GM12878 (cell line): Measurements from ENCODE around the gene FMN2. TPM values are rescaled to one million over a fixed set of nuclear protein-coding genes. Genes with fewer than 3 reads are reported as not detected.

Experiments
- ATAC-seq: fragments of 200-7000 bp; cut with Tn5 transposase; 3 replicates; pipeline ENCODE4 v1.9.1; 2020; ENCODE audit warnings: mild to moderate bottlenecking, moderate library complexity
- BruUV-seq: library from RNA; stranded (reverse); fragments of 400-500 nt; replicated peaks from 2 replicates; lab custom pipeline; 2021; lab: Mats Ljungman, UMichigan
- CTCF ChIA-PET: fragments of 300-600 bp; sonication (Branson Sonifier 250); formaldehyde crosslinking; extraction: SDS; loops from one replicate; lab custom pipeline; 2021; ENCODE audit warnings: inconsistent platforms; lab: Yijun Ruan, JAX
- POLR2A ChIA-PET: fragments of 350-600 bp; formaldehyde crosslinking; extraction: SDS; loops from one replicate; lab custom pipeline; 2021; ENCODE audit warnings: inconsistent platforms; lab: Charles Lee
- RAD21 ChIA-PET: fragments of 300-600 bp; sonication (Branson Sonifier 250); formaldehyde crosslinking; loops from one replicate; lab custom pipeline; 2023; ENCODE audit warnings: antibody characterized with exemption; ENCODE audit not compliant: unreplicated experiment; lab: Charles Lee
- SMC1A ChIA-PET: fragments of 300-600 bp; sonication (Branson Sonifier 250); formaldehyde crosslinking; loops from one replicate; lab custom pipeline; 2023; ENCODE audit not compliant: unreplicated experiment, uncharacterized antibody; lab: Charles Lee
- DNase-seq: peaks from one replicate; pipeline ENCODE4 v3.0.0-alpha.2; 2011; ENCODE audit warnings: low read depth, low spot score
- FAIRE-seq: peaks from 3 replicates; lab custom pipeline; 2011; peaks lifted over from hg19 to GRCh38; lab: Jason Lieb, UNC
- H2AFZ ChIP-seq: 2 replicates; pipeline ENCODE4 v1.6.0; 2011; ENCODE audit warnings: low read depth, low read length, control low read depth; ENCODE audit not compliant: control insufficient read depth
- H3K27ac ChIP-seq: 2 replicates; pipeline ENCODE4 v1.5.1; 2011; ENCODE audit warnings: control low read depth; ENCODE audit not compliant: control insufficient read depth, insufficient read depth
- H3K27me3 ChIP-seq, 2 experiments: replicated peaks in 1 of 2; 2 replicates each; pipeline versions ENCODE4 v1.6.0 to v1.6.1; 2011; ENCODE audit warnings: low read length in 1 of 2; ENCODE audit not compliant: control insufficient read depth in 2 of 2, insufficient read depth in 2 of 2
- H3K36me3 ChIP-seq, 2 experiments: 2 replicates each; pipeline ENCODE4 v1.5.1; 2011; ENCODE audit warnings: low read length in 1 of 2; ENCODE audit not compliant: control insufficient read depth in 2 of 2, insufficient read depth in 2 of 2
- H3K4me1 ChIP-seq: 2 replicates; pipeline ENCODE4 v1.6.1; 2011; ENCODE audit warnings: mild to moderate bottlenecking, low read length, moderate library complexity, mixed read lengths; ENCODE audit not compliant: control insufficient read depth, insufficient read depth
- H3K4me2 ChIP-seq: 2 replicates; pipeline ENCODE4 v1.6.0; 2011; ENCODE audit warnings: control low read depth; ENCODE audit not compliant: control insufficient read depth, insufficient read depth
- H3K4me3 ChIP-seq: fragments of 200-600 bp; sonication (generic); 2 replicates; pipeline ENCODE4 v1.5.1; 2016
- H3K79me2 ChIP-seq: 2 replicates; pipeline ENCODE4 v1.6.0; 2011; ENCODE audit warnings: low read length; ENCODE audit not compliant: control insufficient read depth, insufficient read depth
- H3K9ac ChIP-seq: 2 replicates; pipeline ENCODE4 v1.8.0; 2011; ENCODE audit warnings: low read length, control low read depth, mixed read lengths; ENCODE audit not compliant: control insufficient read depth, insufficient read depth
- H3K9me3 ChIP-seq: replicated peaks from 3 replicates; pipeline ENCODE4 v1.5.1; 2011; ENCODE audit warnings: mild to moderate bottlenecking, low read length; ENCODE audit not compliant: control insufficient read depth, insufficient read depth
- H4K20me1 ChIP-seq: 2 replicates; pipeline ENCODE4 v1.6.0; 2011; ENCODE audit not compliant: control insufficient read depth, insufficient read depth
- CEBPB ChIP-seq, 2 experiments: fragments of 150-350 bp in 1 of 2; IDR thresholded peaks; 2 replicates each; pipeline ENCODE4 v1.6.1; 2012 to 2014; ENCODE audit warnings: low read depth in 2 of 2, low read length in 2 of 2, borderline replicate concordance in 1 of 2, inconsistent platforms in 1 of 2
- EZH2 ChIP-seq: IDR thresholded peaks from 2 replicates; pipeline ENCODE4 v1.6.1; 2012; ENCODE audit warnings: low read depth, mild to moderate bottlenecking, control low read depth, inconsistent platforms, low read length, borderline replicate concordance; ENCODE audit not compliant: control insufficient read depth
- GABPA ChIP-seq: IDR thresholded peaks from 2 replicates; pipeline ENCODE4 v1.6.1; 2014; ENCODE audit warnings: antibody characterized with exemption, low read depth, mild to moderate bottlenecking, inconsistent platforms
- IRF5 ChIP-seq: fragments of 450-650 bp; IDR thresholded peaks from 2 replicates; pipeline ENCODE4 v1.6.1; 2017; ENCODE audit warnings: borderline replicate concordance
- SPI1 ChIP-seq: IDR thresholded peaks from 2 replicates; pipeline ENCODE4 v1.6.1; 2011; ENCODE audit warnings: low read depth, mild to moderate bottlenecking, low read length, moderate library complexity, borderline replicate concordance; ENCODE audit not compliant: insufficient read depth
- STAT1 ChIP-seq: fragments of 450-650 bp; conservative IDR thresholded peaks from 2 replicates; pipeline ENCODE4 v1.6.1; 2014; ENCODE audit warnings: antibody characterized with exemption, mild to moderate bottlenecking
- TAF1 ChIP-seq: IDR thresholded peaks from 2 replicates; pipeline ENCODE4 v1.6.1; 2011; ENCODE audit warnings: mild to moderate bottlenecking, low read depth, low read length, borderline replicate concordance
- ZNF274 ChIP-seq: IDR thresholded peaks from one replicate; pipeline ENCODE4 v1.8.0; 2011; ENCODE audit not compliant: insufficient read length, insufficient read depth
- ZNF622 ChIP-seq: fragments of 450-650 bp; IDR thresholded peaks from 2 replicates; pipeline ENCODE4 v1.6.1; 2017; ENCODE audit warnings: mild to moderate bottlenecking, inconsistent platforms
- WGBS: methylation state at CpG from one replicate; pipeline ENCODE4 v1.1.6; 2016; ENCODE audit warnings: low lambda C conversion rate; ENCODE audit not compliant: insufficient replicate concordance, insufficient coverage; ENCODE audit errors: missing lambda C conversion rate; 5-methylcytosine and 5-hydroxymethylcytosine counted together
- in situ Hi-C: fragments of 300-500 bp; cut with MboI; formaldehyde crosslinking; loops from 9 replicates; pipeline ENCODE4 v1.14.3; 2018; ENCODE audit warnings: mixed read lengths
- intact Hi-C: fragments of 100-400 bp; cut with micrococcal nuclease; formaldehyde crosslinking; loops from one replicate; pipeline ENCODE4 v1.14.2; 2022; ENCODE audit not compliant: unreplicated experiment
- polyA plus RNA-seq, 11 experiments: library from polyadenylated mRNA; depleted of rRNA in 4 of 11; unstranded in 6 of 11; stranded (reverse) in 5 of 11; fragments of >200 nt; fragmentation: Nextera tagmentation in 4 of 11; fragmentation: Illumina TruSeq in 1 of 11; extraction: Ambion mirVana in 4 of 11; extraction: Trizol in 1 of 11; gene quantifications; 1 replicate in 1 of 11; 2 replicates in 10 of 11; pipeline versions ENCODE4 v1.2.1 to v1.2.3, GENCODE V29; 2011 to 2016; ENCODE audit warnings: inconsistent platforms in 2 of 11, missing spikeins in 2 of 11, low read depth in 1 of 11
- total RNA-seq, 4 experiments: library from RNA; depleted of rRNA in 3 of 4; stranded (reverse); fragments of >200 nt in 3 of 4; fragmentation: Illumina TruSeq in 1 of 4; extraction: Trizol in 1 of 4; gene quantifications; 2 replicates each; pipeline versions ENCODE4 v1.2.1 to v1.2.3, GENCODE V29; 2013 to 2021

The FMN2 gene
- total and polyA plus RNA-seq, 10 of the 15 experiments (the other 5 are each of a cell fraction or from before 2014, with no cell fraction given), result 0.60 TPM; not detected in 9

- Histone ChIP-seq H3K36me3 (no peaks in the 10 kb centered on the region), H3K9ac (no peak overlapping the region), H4K20me1 (no peaks in the 10 kb centered on the region), H3K4me2 (no peak overlapping the region), H3K79me2 (no peaks in the 10 kb centered on the region), H3K27ac (no peak overlapping the region), H3K9me3 (no peaks in the 10 kb centered on the region), H3K4me1 (no peaks in the 10 kb centered on the region), H3K4me3 (no peak overlapping the region), H2AFZ (no peak overlapping the region), H3K27me3 (no peaks in the 10 kb centered on the region)
- 0% methylated on average over 2 of the region's 2 CpGs for WGBS
- CTCF ChIA-PET, result no interaction called here
- intact Hi-C loops (no loop called here), in situ Hi-C loops (no loop called here)
- ATAC-seq (no peak), DNase-seq (no peak), FAIRE-seq (no peak)
- RAD21 ChIA-PET, result no interaction called here
- no TSS peak for BruUV-seq
- no peak for TF ChIP-seq ZNF274
- TF ChIP-seq TAF1, result no peak
- TF ChIP-seq GABPA, result no peak
- no peak for TF ChIP-seq STAT1
- TF ChIP-seq CEBPB (IDR thresholded peaks at IDR 0.05; ENCODE audit: borderline replicate concordance in 1 of 2, low read depth in 2 of 2, low read length in 2 of 2), result no peak
- no peak for TF ChIP-seq EZH2
- TF ChIP-seq ZNF622, result no peak
- TF ChIP-seq SPI1, result no peak
- TF ChIP-seq IRF5, result no peak
- SMC1A ChIA-PET, result no interaction called here
- POLR2A ChIA-PET, result no interaction called here
Measured at GRCh38 chr1:240349695-240350094, 258.0 kb downstream of the FMN2 start.
